GM19372 (cell line): ENCODE results near the gene FILIP1L.

ENCODE experiments used
- ATAC-seq: cut with Tn5 transposase; IDR thresholded peaks from one replicate; pipeline ENCODE4 v1.9.1; 2021; ENCODE audit warnings: mild to moderate bottlenecking, low read depth, moderate library complexity; ENCODE audit not compliant: unreplicated experiment

The FILIP1L gene

DNA sequence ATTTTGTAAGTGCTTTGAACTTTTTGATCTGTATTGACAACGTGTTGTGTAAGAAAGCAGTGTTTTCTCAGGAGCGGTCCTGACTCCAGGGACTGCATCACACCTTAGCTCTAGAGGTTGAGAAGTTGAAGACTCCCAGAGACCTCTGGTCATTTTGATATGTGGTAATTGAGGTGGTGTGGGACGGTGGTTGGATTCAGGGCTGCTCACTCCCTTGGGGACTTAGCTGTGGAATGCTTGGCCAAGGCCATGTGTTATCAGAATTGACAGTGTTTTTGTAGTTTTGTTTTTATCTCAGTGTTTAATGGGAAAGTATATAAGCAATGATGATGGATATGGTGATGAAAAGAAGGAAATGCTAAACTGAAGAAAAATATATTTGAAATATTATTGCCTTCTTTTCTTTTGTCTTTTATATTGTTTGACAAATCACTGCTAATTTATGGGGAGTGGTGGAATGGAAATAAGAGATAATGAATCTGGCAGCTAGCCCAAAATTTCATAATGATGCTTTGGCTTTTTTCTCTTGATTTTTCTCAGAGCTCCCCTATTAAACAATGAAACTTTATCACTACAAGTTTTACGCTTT, 280.6 kb downstream of the FILIP1L start:
- ATAC-seq = no peak

DNA sequence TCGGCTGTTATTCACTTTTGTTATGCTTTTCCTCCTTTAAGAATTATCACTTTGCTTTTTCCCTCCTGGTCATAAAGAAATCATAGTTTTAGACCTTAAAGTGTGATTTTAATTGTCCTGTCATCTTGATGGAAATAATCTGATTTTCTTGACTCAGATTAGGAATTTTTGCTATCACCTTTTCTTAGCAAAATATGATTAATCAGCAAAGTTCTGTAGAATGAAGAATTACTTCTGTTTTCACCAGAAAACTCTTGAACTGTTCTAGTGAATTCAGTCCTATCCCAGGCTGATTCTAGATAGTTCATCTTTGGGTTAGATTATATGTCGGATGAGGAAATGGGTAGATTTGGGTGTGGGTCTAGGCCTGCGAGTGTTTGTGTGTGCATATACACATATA, 284.5 kb downstream of the FILIP1L start:
- ATAC-seq = no peak

DNA sequence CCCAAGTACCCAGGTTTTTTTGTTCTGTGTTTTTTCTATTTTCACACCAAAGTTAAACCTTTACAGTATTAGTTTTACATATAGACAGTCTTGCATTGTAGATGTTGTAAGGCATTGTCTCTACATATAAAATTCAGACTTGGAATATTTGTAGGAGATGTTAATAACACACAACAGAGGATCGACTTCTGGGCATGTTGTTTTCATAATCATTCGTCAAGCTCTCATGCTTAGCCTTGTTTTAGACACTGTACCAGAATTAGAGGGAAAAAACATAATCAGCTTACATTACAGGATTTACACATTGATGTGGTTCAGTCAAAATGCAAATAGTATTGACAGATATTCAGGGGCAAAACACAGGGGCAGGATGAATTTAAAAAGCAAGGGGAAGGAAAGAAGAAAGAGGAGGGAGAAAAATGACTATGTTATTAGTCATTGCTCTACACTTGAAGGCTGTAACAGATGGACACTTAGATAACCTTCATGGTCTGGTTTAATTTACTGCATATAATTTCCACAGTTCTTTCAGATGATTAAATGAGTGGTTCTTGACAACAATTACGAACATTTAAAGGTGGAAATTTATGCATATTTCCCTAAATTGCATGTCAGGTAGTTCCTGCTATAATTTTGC, 289.2 kb downstream of the FILIP1L start:
- ATAC-seq = no peak

DNA sequence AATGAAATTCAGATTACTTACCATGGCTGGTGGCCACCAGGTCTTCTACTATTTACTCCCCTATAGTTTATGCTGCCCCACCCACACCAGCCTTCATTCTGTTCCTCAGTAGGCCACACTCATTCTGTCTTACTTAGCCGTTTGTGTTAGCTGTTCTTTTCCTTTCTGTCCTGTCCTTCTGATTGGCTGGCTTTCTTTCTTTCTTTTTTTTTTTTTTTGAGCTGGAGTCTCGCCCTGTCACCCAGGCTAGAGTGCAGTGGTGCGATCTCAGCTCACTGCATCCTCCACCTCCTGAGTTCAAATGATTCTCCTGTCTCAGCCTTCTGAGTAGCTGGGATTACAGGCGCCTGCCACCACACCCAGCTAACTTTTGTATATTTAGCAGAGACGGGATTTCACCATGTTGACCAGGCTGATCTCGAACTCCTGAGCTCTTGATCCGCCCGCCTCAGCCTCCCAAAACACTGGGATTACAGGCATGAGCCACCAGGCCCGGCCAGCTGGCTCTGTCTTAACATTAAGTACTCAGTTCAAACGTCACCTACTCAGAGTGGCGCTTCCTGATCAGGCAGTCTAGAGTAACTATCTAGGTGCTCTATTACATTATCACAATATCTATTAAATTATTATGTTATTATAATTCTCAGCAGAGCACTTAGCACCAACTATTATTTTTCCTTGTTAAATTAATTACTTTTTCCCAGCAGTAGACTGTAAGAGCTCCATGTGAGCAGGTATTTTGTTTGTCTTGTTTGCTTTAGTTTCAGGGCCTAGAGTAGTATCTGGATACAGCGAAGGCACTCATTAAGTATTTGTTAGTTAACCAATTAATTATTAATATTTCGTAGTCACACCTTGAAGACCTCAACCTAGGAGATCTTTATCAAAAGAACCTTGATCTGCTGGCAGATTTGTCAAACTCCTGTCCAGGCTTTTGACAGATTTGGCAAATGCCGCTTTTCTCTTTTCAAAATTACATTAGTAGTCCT, 290.3 kb downstream of the FILIP1L start:
- no peak for ATAC-seq

DNA sequence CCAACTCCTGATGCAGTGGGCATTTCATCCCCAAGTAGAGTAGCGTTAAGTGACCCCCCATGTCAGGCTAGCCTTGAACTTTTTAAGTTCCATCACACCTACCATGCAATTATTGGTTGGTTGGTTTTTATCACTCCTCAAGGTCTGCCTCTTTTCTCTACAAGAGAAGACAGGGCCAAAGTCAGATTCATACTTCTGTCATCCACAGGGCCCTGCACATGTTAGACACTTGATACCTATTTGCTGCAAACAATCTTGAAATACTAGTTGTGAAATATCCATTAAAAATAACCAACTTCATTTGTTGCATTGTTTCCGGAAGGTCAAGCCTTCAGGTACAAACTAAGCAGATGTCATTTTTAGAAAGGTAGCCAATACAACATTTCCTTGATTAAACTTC, 295.5 kb downstream of the FILIP1L start:
- ATAC-seq = no peak

DNA sequence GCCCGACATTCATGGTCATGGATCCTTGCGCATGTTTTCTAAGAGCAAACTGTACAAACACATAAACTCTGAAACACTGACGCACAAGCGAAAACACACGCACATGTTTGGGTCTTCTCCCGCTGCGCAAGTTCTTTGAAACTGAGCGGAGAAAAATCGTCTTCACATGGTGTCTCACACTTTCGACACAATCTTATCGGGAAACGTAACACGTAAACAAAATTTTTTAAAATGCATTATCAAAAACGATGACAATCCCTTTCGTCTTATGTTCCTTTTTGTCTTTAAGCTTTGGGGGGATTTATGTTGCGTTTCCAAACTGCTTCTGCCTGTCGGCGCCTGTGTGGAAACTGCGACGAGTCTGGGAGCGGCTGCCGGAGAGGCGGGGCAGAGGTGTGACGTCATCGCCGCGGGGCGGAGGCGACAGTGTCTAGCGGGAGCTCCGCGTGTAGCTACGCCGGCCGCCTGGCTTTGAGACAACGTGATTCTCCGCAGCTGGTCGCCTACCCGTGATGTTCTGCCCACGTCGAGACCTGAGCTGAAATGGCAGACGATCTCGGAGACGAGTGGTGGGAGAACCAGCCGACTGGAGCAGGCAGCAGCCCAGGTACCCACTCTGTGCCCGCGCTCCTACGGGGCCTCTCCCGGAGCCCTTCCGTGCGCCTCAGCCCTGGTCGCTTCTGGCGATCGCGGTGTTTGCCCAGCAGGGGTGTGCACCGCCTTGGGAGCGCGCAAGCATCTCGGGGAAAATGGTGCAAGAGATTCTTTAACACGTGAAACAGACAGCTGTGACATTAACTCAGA, 296.7 kb downstream of the FILIP1L start, which contains the start of gene CMSS1:
CMSS1 (plus strand) TSS at position 426 of the 804 bp plus-strand sequence.
- peak; percentile 95 for ATAC-seq

DNA sequence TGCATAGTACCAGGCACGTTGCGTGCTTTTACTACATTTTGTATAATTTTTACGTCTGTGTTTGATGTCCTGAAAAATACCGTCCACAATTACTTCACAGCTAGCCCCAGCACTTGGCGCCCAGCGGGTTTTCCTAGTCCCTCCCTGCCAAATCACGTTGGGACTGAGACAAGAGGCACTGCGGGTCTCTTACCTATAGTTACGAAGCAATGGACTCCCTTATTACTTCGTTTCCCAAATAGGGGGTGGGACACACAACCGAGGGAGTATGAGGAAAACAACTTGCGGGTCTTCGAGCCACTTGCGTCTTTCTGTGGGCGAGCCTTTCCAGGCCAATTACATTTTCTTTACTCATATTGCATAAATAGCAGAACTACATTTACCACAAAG, 297.3 kb downstream of the FILIP1L start:
- ATAC-seq = no peak

DNA sequence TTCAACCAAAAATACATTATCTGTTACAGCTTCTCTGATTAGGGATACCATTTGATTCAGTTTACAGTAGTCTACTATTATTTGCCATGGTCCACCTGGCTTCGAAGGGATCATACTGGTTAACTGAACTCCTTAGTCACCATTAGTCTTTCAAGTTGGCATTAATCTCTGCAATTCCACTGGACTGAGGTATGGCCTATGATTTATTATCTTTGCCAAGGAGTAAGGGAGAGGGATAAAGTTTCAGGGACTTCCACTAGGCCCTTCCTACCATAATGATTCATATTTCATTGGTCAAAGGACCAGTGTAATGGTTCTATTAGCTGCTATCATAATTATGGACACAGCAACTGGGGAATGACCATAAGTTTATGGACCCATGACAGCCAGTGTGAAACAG, 303.9 kb downstream of the FILIP1L start:
- no peak for ATAC-seq

DNA sequence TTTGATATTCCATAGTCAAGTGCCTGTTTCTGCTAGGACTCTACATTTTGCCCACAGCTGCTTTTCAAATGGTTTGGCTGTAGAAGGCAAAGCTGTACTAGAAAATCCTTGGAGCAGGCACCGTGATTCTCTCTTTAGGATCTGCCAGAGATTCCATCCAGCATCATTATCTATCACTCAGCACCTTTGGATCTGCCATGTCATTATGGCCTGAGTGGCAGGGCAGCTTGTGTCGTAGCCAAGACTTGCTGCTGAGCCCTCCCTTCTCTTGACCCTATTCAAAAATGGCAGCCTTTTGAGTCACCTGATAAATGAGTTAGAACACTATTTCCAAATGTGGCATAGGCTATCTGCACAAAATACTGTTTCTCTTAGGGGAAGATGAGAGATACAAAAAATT, 304.7 kb downstream of the FILIP1L start:
- no peak for ATAC-seq

DNA sequence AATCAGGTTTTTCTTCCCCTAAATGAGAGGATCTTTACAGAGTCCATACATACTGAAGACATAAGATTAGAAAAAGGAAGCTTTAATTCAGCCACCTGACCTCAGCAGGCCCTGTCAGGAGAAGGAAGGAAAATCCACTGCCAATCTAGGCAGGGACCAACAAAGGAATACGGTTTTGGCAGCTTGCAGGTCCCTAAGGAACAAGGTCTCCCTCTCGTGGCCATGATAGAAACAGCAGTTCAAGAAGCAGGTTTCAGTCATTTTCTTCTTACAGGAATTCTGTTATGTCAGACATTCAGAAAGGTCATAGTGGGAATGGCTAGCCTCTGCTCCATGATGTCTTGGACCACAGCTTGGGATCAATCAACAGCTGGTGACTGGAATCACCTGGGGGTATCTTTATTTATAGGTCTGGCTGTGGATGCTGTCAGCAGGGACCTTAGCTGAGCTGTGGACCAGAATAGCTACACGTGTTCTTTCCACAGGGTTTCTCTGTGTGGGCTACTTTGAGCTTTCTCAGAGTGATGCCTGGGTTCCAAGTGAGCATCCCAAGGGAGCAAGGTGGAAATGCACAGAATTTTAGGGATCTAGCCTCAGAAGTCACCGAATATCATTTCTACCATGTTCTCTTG, 306.0 kb downstream of the FILIP1L start:
- ATAC-seq = no peak

DNA sequence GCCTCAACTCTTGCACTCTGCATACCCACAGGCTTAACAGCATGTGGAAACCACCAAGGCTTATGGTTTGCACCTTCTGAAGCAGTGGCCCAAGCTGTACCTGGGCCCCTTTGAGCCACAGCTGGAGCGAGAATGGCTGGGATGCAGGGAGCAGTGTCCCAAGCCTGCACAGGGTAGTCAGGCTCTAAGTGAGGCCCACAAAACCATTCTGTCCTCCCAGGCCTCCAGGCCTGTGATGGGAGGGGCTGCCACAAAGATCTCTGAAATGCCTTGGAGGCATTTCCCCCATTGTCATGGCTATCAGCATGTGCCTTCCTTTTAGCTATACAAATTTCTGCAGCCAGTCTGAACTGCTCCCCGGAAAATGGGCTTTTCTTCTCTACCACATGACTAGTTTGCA, 309.1 kb downstream of the FILIP1L start:
- no peak for ATAC-seq

DNA sequence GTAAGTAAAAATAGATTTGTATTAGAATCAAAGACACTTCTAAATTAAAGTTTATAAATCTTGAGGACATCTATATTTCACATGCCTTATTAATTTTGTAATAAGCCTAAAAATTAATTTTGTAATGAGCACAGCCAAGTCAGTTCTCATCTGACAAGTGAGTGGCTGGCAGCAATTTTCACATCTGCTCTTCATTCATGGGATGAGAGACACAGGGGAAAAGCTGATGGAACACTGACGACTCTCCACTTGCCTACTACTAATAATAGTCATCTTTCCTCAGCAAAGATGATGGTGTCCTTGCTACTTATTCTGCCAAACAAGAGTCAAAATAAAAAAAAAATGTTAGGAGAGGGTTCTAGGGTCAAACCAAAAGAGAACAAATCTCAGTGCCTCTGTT, 311.0 kb downstream of the FILIP1L start:
- ATAC-seq = no peak

DNA sequence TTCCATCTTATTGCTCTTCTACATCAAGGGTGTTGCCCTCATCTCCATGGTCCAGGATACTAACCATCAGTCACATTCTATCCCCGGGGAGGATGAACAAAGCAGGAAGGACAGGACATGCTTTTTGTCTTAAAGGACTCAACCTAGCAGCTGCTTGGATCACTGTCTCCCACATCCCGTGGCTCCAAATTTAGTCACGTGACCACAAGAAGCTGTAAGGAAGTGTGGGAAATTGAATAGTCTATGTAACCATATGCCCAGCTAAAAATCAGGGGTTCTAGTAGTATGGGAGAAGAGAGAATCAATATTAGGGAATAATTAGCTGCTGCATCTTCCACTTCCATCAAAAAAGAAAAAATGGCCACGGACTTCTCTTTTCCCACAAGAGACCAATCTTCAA, 314.9 kb downstream of the FILIP1L start:
- no peak for ATAC-seq

DNA sequence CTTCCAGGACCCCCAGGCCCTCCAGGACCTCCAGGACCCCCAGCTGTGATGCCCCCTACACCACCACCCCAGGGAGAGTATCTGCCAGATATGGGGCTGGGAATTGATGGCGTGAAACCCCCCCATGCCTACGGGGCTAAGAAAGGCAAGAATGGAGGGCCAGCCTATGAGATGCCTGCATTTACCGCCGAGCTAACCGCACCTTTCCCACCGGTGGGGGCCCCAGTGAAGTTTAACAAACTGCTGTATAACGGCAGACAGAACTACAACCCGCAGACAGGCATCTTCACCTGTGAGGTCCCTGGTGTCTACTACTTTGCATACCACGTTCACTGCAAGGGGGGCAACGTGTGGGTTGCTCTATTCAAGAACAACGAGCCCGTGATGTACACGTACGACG, 318.7 kb downstream of the FILIP1L start:
- no peak for ATAC-seq

DNA sequence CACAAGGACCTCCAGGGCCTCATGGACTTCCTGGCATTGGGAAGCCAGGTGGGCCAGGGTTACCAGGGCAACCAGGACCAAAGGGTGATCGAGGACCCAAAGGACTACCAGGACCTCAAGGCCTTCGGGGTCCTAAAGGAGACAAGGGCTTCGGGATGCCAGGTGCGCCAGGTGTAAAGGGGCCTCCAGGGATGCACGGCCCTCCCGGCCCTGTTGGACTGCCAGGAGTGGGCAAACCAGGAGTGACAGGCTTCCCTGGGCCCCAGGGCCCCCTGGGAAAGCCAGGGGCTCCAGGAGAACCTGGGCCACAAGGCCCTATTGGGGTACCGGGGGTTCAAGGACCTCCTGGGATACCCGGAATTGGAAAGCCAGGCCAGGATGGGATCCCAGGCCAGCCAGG, 319.8 kb downstream of the FILIP1L start:
- no peak for ATAC-seq

DNA sequence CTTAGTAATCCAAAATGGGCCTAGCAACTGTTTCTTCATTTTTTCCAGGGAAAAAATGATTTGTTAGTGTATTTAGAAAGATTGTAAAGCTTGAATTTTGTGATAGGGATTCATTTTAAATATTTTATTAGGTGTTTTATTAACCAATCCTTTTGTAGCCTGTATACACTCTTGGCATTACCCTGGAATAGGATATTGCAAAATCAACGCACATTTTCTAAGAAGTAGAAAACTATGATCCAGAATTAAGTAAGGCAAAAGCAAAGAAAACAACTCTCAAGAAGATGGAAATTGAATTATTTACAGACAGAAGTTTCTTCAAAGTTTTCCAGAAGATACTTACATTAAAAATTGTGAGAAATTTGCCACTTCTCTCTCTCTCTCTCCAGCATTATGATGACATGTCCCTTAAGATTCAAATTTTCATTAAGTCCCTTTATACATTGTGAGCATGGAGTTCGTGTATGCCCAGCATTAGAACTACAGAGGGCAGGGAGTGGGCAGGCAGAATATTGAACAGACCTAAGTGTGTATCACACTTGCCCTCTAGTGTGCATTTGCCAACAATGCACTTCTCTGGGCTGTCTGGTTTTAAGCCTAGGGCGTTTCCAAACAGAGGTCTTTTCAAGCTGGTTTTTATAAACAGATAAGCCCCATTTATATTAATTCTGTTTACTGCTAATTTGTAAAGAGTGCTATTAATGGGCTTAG, 325.1 kb downstream of the FILIP1L start:
- ATAC-seq = peak; percentile 97
